ENCODE data around the gene STXBP1. TPM values are rescaled to one million over a fixed set of nuclear protein-coding genes. Genes with fewer than 3 reads are reported as not detected.

STXBP1 gene
- total and polyA plus RNA-seq, 2 of the 13 experiments (the other 11 are each of a cell fraction or from before 2014, with no cell fraction given) = 2.9 TPM

- TF ChIP-seq TAF1 (CRISPR knock-in tag; IDR thresholded peaks at IDR 0.05) (no peak), ZNF234 (CRISPR knock-in tag; conservative IDR thresholded peaks at IDR 0.05) (no peak), ZNF12 (CRISPR knock-in tag; IDR thresholded peaks at IDR 0.05) (no peak), ZNF17 (CRISPR knock-in tag; IDR thresholded peaks at IDR 0.05) (no peak), ZNF337 (CRISPR knock-in tag; IDR thresholded peaks at IDR 0.05; ENCODE audit: borderline replicate concordance, low read depth) (no peak), ELF1 (CRISPR knock-in tag; IDR thresholded peaks at IDR 0.05) (no peak), FOSL1 (CRISPR knock-in tag; IDR thresholded peaks at IDR 0.05; ENCODE audit: borderline replicate concordance) (no peak), ONECUT2 (CRISPR knock-in tag; IDR thresholded peaks at IDR 0.05) (no peak), KLF13 (CRISPR knock-in tag; IDR thresholded peaks at IDR 0.05) (no peak), TOPORS (CRISPR knock-in tag; IDR thresholded peaks at IDR 0.05) (no peak), XBP1 (CRISPR knock-in tag; IDR thresholded peaks at IDR 0.05) (no peak), HDAC6 (IDR thresholded peaks at IDR 0.05; ENCODE audit: low read depth, low read length) (no peak), THAP11 (CRISPR knock-in tag; IDR thresholded peaks at IDR 0.05) (0 out of 2 replicates have a peak, but pooled peaks have one; percentile 30), FUBP1 (CRISPR knock-in tag; IDR thresholded peaks at IDR 0.05; ENCODE audit: borderline replicate concordance) (no peak), ZBTB7B (CRISPR knock-in tag; IDR thresholded peaks at IDR 0.05) (0 out of 2 replicates have a peak, but pooled peaks have one; percentile 36), TCF12 (IDR thresholded peaks at IDR 0.05) (no peak), TCF12 (CRISPR knock-in tag; IDR thresholded peaks at IDR 0.05) (no peak), ZNF33A (CRISPR knock-in tag; IDR thresholded peaks at IDR 0.05; ENCODE audit: borderline replicate concordance) (no peak), ZNF274 (CRISPR knock-in tag; IDR thresholded peaks at IDR 0.05) (peak; percentile 47; the same call in 1 of the 2 replicates), CEBPG (CRISPR knock-in tag; IDR thresholded peaks at IDR 0.05) (no peak), ZNF263 (CRISPR knock-in tag; IDR thresholded peaks at IDR 0.05) (no peak), ZNF10 (CRISPR knock-in tag; IDR thresholded peaks at IDR 0.05; ENCODE audit: borderline replicate concordance, low read depth) (no peak), EP300 (IDR thresholded peaks at IDR 0.05; ENCODE audit: low read depth in 2 of 2, low read length in 2 of 2) (no peak), EP300 (CRISPR knock-in tag; IDR thresholded peaks at IDR 0.05; ENCODE audit: borderline replicate concordance) (no peak), HMGA1 (CRISPR knock-in tag; conservative IDR thresholded peaks at IDR 0.05) (no peak), ZFX (CRISPR knock-in tag; IDR thresholded peaks at IDR 0.05; ENCODE audit: low read depth) (peak; percentile 77), ZBTB37 (CRISPR knock-in tag; IDR thresholded peaks at IDR 0.05) (no peak), ZNF550 (CRISPR knock-in tag; IDR thresholded peaks at IDR 0.05; ENCODE audit: borderline replicate concordance) (no peak), JDP2 (CRISPR knock-in tag; IDR thresholded peaks at IDR 0.05; ENCODE audit: borderline replicate concordance) (no peak)
These were observed 117.6 kb downstream of the STXBP1 start (continued) for GRCh38 chr9:127729522-127730256.

Measured in HepG2 (cell line).